Smooth muscle cell (in vitro differentiated cells): ENCODE measurements around the gene ARID1B. TPM values are rescaled to one million over a fixed set of nuclear protein-coding genes. Genes with fewer than 3 reads are reported as not detected.
A peak's percentile ranks its signal among the peaks of the same experiment; 100 is the strongest.

Experiments
- DNase-seq: peaks from one replicate; lab custom pipeline; 2025; ENCODE audit not compliant: unreplicated experiment; lab: John Stamatoyannopoulos, UW
- H2AFZ ChIP-seq: fragments of 200-600 bp; sonication (generic); 2 replicates; pipeline ENCODE4 v1.6.0; 2016; ENCODE audit warnings: antibody characterized with exemption, low read depth, mild to moderate bottlenecking
- H3F3A ChIP-seq: fragments of 200-600 bp; sonication (generic); 2 replicates; pipeline ENCODE4 v1.6.0; 2017; ENCODE audit warnings: antibody characterized with exemption, low read depth
- H3K27ac ChIP-seq: fragments of 200-600 bp; sonication (generic); 2 replicates; pipeline ENCODE4 v1.5.1; 2016; ENCODE audit warnings: low read depth, mild to moderate bottlenecking
- H3K27me3 ChIP-seq: fragments of 200-600 bp; sonication (generic); 2 replicates; pipeline ENCODE4 v1.6.1; 2016; ENCODE audit warnings: low read depth, mild to moderate bottlenecking
- H3K36me3 ChIP-seq: fragments of 200-600 bp; sonication (generic); 2 replicates; pipeline ENCODE4 v1.5.1; 2016; ENCODE audit warnings: low read depth
- H3K4me1 ChIP-seq: fragments of 200-600 bp; sonication (generic); 2 replicates; pipeline ENCODE4 v1.5.1; 2016; ENCODE audit warnings: low read depth
- H3K4me2 ChIP-seq: fragments of 200-600 bp; sonication (generic); 2 replicates; pipeline ENCODE4 v1.6.0; 2016; ENCODE audit warnings: mild to moderate bottlenecking
- H3K4me3 ChIP-seq: fragments of 200-600 bp; sonication (generic); 2 replicates; pipeline ENCODE4 v1.5.1; 2016; ENCODE audit warnings: mild to moderate bottlenecking
- H3K79me2 ChIP-seq: fragments of 200-600 bp; sonication (generic); 2 replicates; pipeline ENCODE4 v1.6.0; 2016; ENCODE audit warnings: low read depth, mild to moderate bottlenecking
- H3K9ac ChIP-seq: fragments of 200-600 bp; sonication (generic); 2 replicates; pipeline ENCODE4 v1.6.0; 2016; ENCODE audit warnings: low read depth
- H3K9me3 ChIP-seq: fragments of 200-600 bp; sonication (generic); replicated peaks from 2 replicates; pipeline ENCODE4 v1.5.1; 2016; ENCODE audit warnings: low read depth
- H4K20me1 ChIP-seq: fragments of 200-600 bp; sonication (generic); 2 replicates; pipeline ENCODE4 v1.6.0; 2016; ENCODE audit warnings: low read depth
- WGBS: methylation state at CpG from one replicate; pipeline ENCODE4 v1.1.7; 2016; ENCODE audit warnings: low lambda C conversion rate; 5-methylcytosine and 5-hydroxymethylcytosine counted together
- polyA plus RNA-seq: library from polyadenylated mRNA; unstranded; fragments of >200 nt; fragmentation: Nextera tagmentation; extraction: Ambion mirVana; gene quantifications from 2 replicates; pipeline ENCODE4 v1.2.1, GENCODE V29; 2016
- total RNA-seq: library from RNA; depleted of rRNA; stranded (reverse); fragments of >200 nt; gene quantifications from 2 replicates; pipeline ENCODE4 v1.2.3, GENCODE V29; 2014
- TF ChIP-seq, protein P1 (sequence below): fragments of 200-600 bp; sonication (generic); IDR thresholded peaks from 2 replicates; pipeline ENCODE4 v1.5.1; 2017; ENCODE audit warnings: borderline replicate concordance, mild to moderate bottlenecking, antibody characterized with exemption; ENCODE audit not compliant: insufficient read depth, poor library complexity, severe bottlenecking

Gene ARID1B
- total and polyA plus RNA-seq, 2 experiments from 2014 or later, result 30.1 to 65.4 TPM

DNA sequence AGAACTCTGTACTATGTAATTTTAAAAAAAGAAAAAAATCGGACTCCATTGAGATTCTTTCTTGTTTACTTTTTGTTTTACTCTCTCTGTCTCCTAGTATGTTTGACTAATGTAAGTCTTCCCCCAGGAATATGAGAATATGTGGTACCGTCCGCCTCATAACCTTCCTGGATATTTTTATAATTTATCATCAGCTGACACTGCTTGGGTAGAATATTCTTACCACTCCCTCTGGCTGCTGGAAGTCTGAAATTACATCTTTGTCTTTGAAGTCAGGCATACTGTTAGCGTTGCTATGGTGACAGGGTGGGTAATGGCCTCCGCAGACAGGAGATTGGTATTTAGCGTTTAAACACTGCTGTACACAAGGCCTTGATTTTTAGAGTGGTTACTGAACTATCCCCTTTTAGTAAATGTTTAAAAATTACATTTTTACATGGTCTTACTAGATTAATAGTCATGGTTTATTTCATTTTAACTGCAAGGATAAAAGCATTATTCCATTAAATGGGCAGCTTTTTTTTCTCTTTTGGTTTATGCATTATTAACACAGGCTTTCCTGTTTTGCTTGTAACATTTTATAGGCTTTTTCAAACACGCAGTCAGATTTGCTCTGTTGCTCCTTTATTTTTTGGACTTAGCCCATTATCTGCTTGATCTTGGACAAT is 176.4 kb downstream of the ARID1B start:
- Histone ChIP-seq H3K9me3 (no peaks in the 10 kb centered on the region), H3K27me3 (no peaks in the 10 kb centered on the region), H3K9ac (peak overlapping the region; percentile 96), H3K4me3 (peak overlapping the region; percentile 31), H2AFZ (no peak overlapping the region), H3K36me3 (no peaks in the 10 kb centered on the region), H3F3A (peaks cover 15% of the 10 kb centered on the region), H3K4me1 (peaks cover 50% of the 10 kb centered on the region), H4K20me1 (peaks cover 25% of the 10 kb centered on the region), H3K79me2 (peaks cover 93% of the 10 kb centered on the region), H3K27ac (peak overlapping the region; percentile 99), H3K4me2 (peak overlapping the region; percentile 83)
- DNase-seq, result no peak
- 5% methylated on average over 7 of the region's 7 CpGs for WGBS
- TF ChIP-seq, protein P1, sequence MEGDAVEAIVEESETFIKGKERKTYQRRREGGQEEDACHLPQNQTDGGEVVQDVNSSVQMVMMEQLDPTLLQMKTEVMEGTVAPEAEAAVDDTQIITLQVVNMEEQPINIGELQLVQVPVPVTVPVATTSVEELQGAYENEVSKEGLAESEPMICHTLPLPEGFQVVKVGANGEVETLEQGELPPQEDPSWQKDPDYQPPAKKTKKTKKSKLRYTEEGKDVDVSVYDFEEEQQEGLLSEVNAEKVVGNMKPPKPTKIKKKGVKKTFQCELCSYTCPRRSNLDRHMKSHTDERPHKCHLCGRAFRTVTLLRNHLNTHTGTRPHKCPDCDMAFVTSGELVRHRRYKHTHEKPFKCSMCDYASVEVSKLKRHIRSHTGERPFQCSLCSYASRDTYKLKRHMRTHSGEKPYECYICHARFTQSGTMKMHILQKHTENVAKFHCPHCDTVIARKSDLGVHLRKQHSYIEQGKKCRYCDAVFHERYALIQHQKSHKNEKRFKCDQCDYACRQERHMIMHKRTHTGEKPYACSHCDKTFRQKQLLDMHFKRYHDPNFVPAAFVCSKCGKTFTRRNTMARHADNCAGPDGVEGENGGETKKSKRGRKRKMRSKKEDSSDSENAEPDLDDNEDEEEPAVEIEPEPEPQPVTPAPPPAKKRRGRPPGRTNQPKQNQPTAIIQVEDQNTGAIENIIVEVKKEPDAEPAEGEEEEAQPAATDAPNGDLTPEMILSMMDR, result peak; percentile 14

DNA sequence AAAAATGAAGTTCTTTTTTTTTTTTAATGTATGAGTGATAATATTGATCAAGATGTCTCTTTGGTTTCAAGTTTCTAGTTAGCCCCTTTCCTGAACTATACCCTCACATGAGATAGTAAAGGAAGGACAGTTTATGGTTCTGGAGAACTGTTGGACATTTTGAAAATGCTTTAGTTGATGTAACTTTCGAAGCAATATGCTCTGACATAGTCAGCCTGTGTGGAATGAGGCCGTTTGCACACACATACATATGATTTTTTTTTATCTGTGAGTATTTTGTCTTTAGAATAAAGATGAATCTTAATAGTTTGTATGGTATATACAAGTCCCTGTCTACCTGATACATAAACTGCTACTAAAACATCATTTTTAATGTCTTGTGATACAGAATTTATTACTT is 177.0 kb downstream of the ARID1B start:
- Histone ChIP-seq H3K4me2 (peak overlapping the region; percentile 83), H3K4me1 (peaks cover 45% of the 10 kb centered on the region), H2AFZ (no peak overlapping the region), H3K27me3 (no peaks in the 10 kb centered on the region), H3K27ac (peak overlapping the region; percentile 99), H4K20me1 (peaks cover 24% of the 10 kb centered on the region), H3K9ac (peak overlapping the region; percentile 96), H3K9me3 (no peaks in the 10 kb centered on the region), H3K36me3 (no peaks in the 10 kb centered on the region), H3K4me3 (peak overlapping the region; percentile 27), H3F3A (peaks cover 15% of the 10 kb centered on the region), H3K79me2 (peaks cover 94% of the 10 kb centered on the region)
- WGBS, result 19% methylated on average over 2 of the region's 2 CpGs
- TF ChIP-seq, protein P1, result no peak
- no peak for DNase-seq

DNA sequence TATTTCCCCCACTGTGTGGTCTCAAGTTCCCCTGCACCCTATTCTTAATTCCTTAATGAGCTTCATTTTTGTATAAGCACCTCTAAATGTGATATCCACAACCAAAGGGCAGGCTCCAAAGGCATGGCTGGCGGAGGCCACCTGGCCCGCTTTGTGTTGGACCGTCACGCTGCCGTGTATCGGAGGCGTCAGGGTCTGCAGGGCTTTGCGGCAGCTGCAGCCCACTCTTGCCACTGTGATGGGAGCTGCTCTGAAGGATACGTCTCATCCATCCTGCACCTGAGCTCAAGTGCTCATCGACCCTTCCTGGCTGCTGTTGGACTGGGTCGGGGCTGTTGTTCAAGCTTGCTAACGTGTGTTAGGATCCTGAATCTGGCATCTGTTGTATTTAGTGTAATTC is 177.6 kb downstream of the ARID1B start:
- H4K20me1 ChIP-seq, result peaks cover 22% of the 10 kb centered on the region
- H3K27ac ChIP-seq, result peak overlapping the region; percentile 99
- H3K9me3 ChIP-seq, result no peaks in the 10 kb centered on the region
- peak overlapping the region; percentile 83 for H3K4me2 ChIP-seq
- H3K9ac ChIP-seq, result peak overlapping the region; percentile 96
- H3K27me3 ChIP-seq, result no peaks in the 10 kb centered on the region
- TF ChIP-seq, protein P1, result no peak
- H3K4me1 ChIP-seq, result peaks cover 39% of the 10 kb centered on the region
- H3F3A ChIP-seq, result peaks cover 15% of the 10 kb centered on the region
- H2AFZ ChIP-seq, result no peak overlapping the region
- 97% methylated on average over 12 of the region's 12 CpGs for WGBS
- no peak for DNase-seq
- no peak overlapping the region for H3K4me3 ChIP-seq
- H3K79me2 ChIP-seq, result peaks cover 94% of the 10 kb centered on the region
- H3K36me3 ChIP-seq, result no peaks in the 10 kb centered on the region
